ENCODE measurements around the gene NAP1L4. TPM values are rescaled to one million over a fixed set of nuclear protein-coding genes. Genes with fewer than 3 reads are reported as not detected.

NAP1L4 gene
- total and polyA plus RNA-seq, 7 donors, result 121 to 153 (median 143) TPM

GRCh38 chr11:2945757-2946287, 46.3 kb downstream of the NAP1L4 start:
- WGBS, 3 donors, result 58 to 70% (median 62%) methylated on average over 8 of the region's 8 CpGs
- DNase-seq (no peak), ATAC-seq (peak in 1 of 4 donors; percentile 5)
- H3K27me3 ChIP-seq (ENCODE audit: insufficient read depth in 3 of 3, low read length in 2 of 3), result no peaks in the 10 kb centered on the region
- peaks cover 19% of the 10 kb centered on the region for H3K4me1 ChIP-seq
- intact Hi-C loops (cut with DNase I), result loop anchor here in 1 of 2 donors (5.0 kb wide), 1 partner anchor 36 kb away; no protein-coding TSS in a partner anchor
- TF ChIP-seq, protein P1, sequence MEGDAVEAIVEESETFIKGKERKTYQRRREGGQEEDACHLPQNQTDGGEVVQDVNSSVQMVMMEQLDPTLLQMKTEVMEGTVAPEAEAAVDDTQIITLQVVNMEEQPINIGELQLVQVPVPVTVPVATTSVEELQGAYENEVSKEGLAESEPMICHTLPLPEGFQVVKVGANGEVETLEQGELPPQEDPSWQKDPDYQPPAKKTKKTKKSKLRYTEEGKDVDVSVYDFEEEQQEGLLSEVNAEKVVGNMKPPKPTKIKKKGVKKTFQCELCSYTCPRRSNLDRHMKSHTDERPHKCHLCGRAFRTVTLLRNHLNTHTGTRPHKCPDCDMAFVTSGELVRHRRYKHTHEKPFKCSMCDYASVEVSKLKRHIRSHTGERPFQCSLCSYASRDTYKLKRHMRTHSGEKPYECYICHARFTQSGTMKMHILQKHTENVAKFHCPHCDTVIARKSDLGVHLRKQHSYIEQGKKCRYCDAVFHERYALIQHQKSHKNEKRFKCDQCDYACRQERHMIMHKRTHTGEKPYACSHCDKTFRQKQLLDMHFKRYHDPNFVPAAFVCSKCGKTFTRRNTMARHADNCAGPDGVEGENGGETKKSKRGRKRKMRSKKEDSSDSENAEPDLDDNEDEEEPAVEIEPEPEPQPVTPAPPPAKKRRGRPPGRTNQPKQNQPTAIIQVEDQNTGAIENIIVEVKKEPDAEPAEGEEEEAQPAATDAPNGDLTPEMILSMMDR (IDR thresholded peaks at IDR 0.05), result no peak
- H3K4me3 ChIP-seq, result peak overlapping the region; percentile 47
- peaks cover 0 to 50% of the 10 kb centered on the region in 2 donors for H3K36me3 ChIP-seq (ENCODE audit: insufficient read depth in 1 of 2, low read depth in 1 of 2)
- peak overlapping the region; percentile 57 for H3K27ac ChIP-seq
- H3K9me3 ChIP-seq, result no peaks in the 10 kb centered on the region

DNA sequence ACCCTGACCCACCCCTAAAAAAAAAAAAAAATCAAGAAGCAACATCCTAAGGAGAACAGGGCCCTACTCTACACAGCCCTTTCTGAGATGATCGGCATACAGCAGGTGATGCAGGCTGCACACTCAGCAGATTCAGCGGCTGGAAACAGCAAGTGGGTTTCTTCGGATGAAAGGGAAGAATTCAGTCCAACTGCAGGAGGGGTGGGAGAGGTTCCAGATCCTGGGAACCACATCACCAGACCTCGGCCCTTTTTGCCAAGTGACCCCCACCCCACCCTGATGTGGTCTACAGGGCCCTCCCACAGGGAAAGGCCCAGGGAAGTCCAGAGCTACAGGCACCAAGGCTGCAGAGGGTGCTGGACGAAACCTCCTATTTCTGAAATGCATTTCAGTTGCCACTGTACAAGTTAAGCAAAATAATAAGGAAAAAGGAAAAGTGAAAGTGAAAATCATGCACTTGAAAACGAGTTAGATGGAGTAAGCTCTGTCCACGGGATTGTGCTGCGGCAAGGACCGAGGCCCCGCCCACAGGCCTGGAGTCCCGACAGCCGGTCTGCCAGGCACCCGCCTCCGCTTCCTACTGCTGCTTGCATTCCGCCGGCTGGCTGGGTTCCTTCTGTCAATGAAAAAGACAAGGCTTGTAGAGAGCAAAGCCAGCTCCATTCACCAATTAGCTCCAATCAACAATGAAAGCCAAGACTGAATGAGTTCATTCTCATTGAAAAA, 46.9 kb downstream of the NAP1L4 start:
- Histone ChIP-seq H3K9me3 (no peaks in the 10 kb centered on the region), H3K36me3 (ENCODE audit: insufficient read depth in 1 of 2, low read depth in 1 of 2) (peaks cover 0 to 44% of the 10 kb centered on the region in 2 donors), H3K4me1 (peaks cover 21% of the 10 kb centered on the region), H3K27ac (peak overlapping the region; percentile 57), H3K27me3 (ENCODE audit: insufficient read depth in 3 of 3, low read length in 2 of 3) (no peaks in the 10 kb centered on the region), H3K4me3 (peak overlapping the region; percentile 47)
- 6 to 10% (median 8%) methylated on average over 16 of the region's 16 CpGs for WGBS, 3 donors
- DNase-seq (peak; percentile 90 to 91), ATAC-seq (peak; percentile 74 to 85 (median 80))
- TF ChIP-seq, protein P1 (IDR thresholded peaks at IDR 0.05), result no peak
- intact Hi-C loops (cut with DNase I), result loop anchor here in 1 of 2 donors (5.0 kb wide), 1 partner anchor 37 kb away; no protein-coding TSS in a partner anchor

DNA sequence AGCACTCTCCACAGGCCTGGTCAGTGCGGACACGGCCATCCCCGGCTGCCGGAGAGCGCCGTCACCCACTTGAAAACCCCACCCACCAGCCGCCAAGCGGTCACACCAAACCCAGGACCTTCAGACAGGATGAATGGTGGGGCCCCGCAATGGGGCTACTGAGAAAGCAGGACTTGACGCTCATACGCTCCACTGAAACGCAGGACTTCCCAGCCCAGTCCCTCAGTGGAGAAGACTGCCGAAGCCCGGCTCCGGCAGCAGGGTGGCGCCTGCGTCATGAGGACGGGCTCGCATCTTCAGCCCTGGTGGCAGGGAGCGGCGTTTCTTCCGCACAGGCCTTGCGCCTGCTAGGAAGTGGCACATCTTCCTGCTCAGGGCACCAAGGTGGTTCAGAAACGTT, 47.6 kb downstream of the NAP1L4 start:
- no peaks in the 10 kb centered on the region for H3K27me3 ChIP-seq (ENCODE audit: insufficient read depth in 3 of 3, low read length in 2 of 3)
- H3K4me1 ChIP-seq, result peaks cover 21% of the 10 kb centered on the region
- 90 to 91% (median 90%) methylated on average over 24 of the region's 24 CpGs for WGBS, 3 donors
- intact Hi-C loops (cut with DNase I), result no loop called here
- TF ChIP-seq, protein P1 (IDR thresholded peaks at IDR 0.05), result no peak
- ATAC-seq, result no peak
- no peaks in the 10 kb centered on the region for H3K9me3 ChIP-seq
- H3K36me3 ChIP-seq (ENCODE audit: insufficient read depth in 1 of 2, low read depth in 1 of 2), result peaks cover 0 to 37% of the 10 kb centered on the region in 2 donors
- H3K27ac ChIP-seq, result no peak overlapping the region
- H3K4me3 ChIP-seq, result no peak overlapping the region
- DNase-seq, result no peak

- DNase-seq (peak in 1 of 2 donors; percentile 58), ATAC-seq (no peak)
- WGBS, 3 donors, result 57 to 67% (median 57%) methylated on average over 12 of the region's 12 CpGs
- H3K27ac ChIP-seq, result no peak overlapping the region
- TF ChIP-seq, protein P1 (IDR thresholded peaks at IDR 0.05), result no peak
- H3K4me1 ChIP-seq, result peaks cover 21% of the 10 kb centered on the region
- intact Hi-C loops (cut with DNase I), result no loop called here
- H3K4me3 ChIP-seq, result no peak overlapping the region
- H3K9me3 ChIP-seq, result no peaks in the 10 kb centered on the region
- H3K36me3 ChIP-seq (ENCODE audit: insufficient read depth in 1 of 2, low read depth in 1 of 2), result peaks cover 0 to 29% of the 10 kb centered on the region in 2 donors
- no peaks in the 10 kb centered on the region for H3K27me3 ChIP-seq (ENCODE audit: insufficient read depth in 3 of 3, low read length in 2 of 3)
Observed at GRCh38 chr11:2943711-2944118, 48.4 kb downstream of the NAP1L4 start.
